Heart left ventricle (tissue), 16 donors: ENCODE data around the gene TRPM2. TPM values are rescaled to one million over a fixed set of nuclear protein-coding genes. Genes with fewer than 3 reads are reported as not detected.
A peak's percentile ranks its signal among the peaks of the same experiment; 100 is the strongest.

Experiments used
- ATAC-seq, 4 donors: fragments of 200-7000 bp; cut with Tn5 transposase; one replicate each; pipeline ENCODE4 v1.9.1; 2020 to 2022; ENCODE audit warnings: moderate library complexity in 4 of 4, mild to moderate bottlenecking in 3 of 4, moderate number of reproducible peaks in 1 of 4
- DNase-seq, 5 donors: peaks; one replicate each; pipeline ENCODE4 v3.0.0-alpha.2; 2020
- H3K27ac ChIP-seq, 12 donors: fragments of 200-600 bp; sonication (generic) in 4 of 12; one replicate each; pipeline versions ENCODE4 v1.5.0 to v1.8.0; 2016 to 2022; ENCODE audit warnings: mild to moderate bottlenecking in 2 of 12
- H3K27me3 ChIP-seq, 9 donors: fragments of 200-600 bp; sonication (generic) in 2 of 9; one replicate each; pipeline versions ENCODE4 v1.5.1 to v1.8.0; 2016 to 2022; ENCODE audit warnings: mild to moderate bottlenecking in 3 of 9
- H3K36me3 ChIP-seq, 9 donors: fragments of 200-600 bp; sonication (generic) in 2 of 9; one replicate each; pipeline versions ENCODE4 v1.5.0 to v1.8.0; 2018 to 2022; ENCODE audit warnings: mild to moderate bottlenecking in 2 of 9
- H3K4me1 ChIP-seq, 12 donors: fragments of 200-600 bp; sonication (generic) in 4 of 12; one replicate each; pipeline versions ENCODE4 v1.5.0 to v1.8.0; 2016 to 2022; ENCODE audit warnings: mild to moderate bottlenecking in 3 of 12
- H3K4me3 ChIP-seq, 12 donors: fragments of 200-600 bp; sonication (generic) in 4 of 12; one replicate each; pipeline versions ENCODE4 v1.5.0 to v1.8.0; 2017 to 2022; ENCODE audit warnings: mild to moderate bottlenecking in 9 of 12, moderate library complexity in 4 of 12
- H3K9me3 ChIP-seq, 12 donors: fragments of 200-600 bp; sonication (generic) in 4 of 12; one replicate each; pipeline versions ENCODE4 v1.5.0 to v1.8.0; 2016 to 2022; ENCODE audit warnings: mild to moderate bottlenecking in 1 of 12
- CTCF ChIP-seq, 12 donors: fragments of 200-600 bp; sonication (generic) in 4 of 12; IDR thresholded peaks; one replicate each; pipeline versions ENCODE4 v1.5.0 to v1.8.0; 2018 to 2022; ENCODE audit warnings: antibody characterized with exemption in 12 of 12, mild to moderate bottlenecking in 5 of 12
- POLR2A ChIP-seq, 2 donors: fragments of 450-650 bp; IDR thresholded peaks; one replicate each; pipeline ENCODE4 v1.6.1; 2017; ENCODE audit warnings: antibody characterized with exemption in 2 of 2, mild to moderate bottlenecking in 2 of 2, moderate library complexity in 2 of 2
- WGBS, 4 donors: extraction: QIAGEN DNeasy Blood & Tissue Kit in 2 of 4; methylation state at CpG; one replicate each; pipeline versions ENCODE4 v1.1.5 to v1.1.7; 2013 to 2018; 5-methylcytosine and 5-hydroxymethylcytosine counted together
- intact Hi-C, 10 donors: fragments of 100-400 bp; cut with DNase I; formaldehyde crosslinking; loops; one replicate each; pipeline versions ENCODE4 v1.11.1 to v1.14.2; 2022
- polyA plus RNA-seq, 2 donors: library from polyadenylated mRNA; stranded (reverse); fragments of 200-250 nt; gene quantifications; one replicate each; pipeline ENCODE4 v1.2.3, GENCODE V29; 2013
- total RNA-seq, 9 donors: library from RNA; depleted of rRNA in 2 of 9; stranded (reverse); fragments of >200 nt in 2 of 9; fragmentation: NEBNext Ultra II Directional in 3 of 9; extraction: Animal tissue kit (Norgen Biotek cat#: 25700) in 3 of 9; gene quantifications; one replicate each; pipeline versions ENCODE4 v1.1.0 to v1.2.4, GENCODE V29; 2016 to 2023
- donor health status: ischemic (EF 13 %, LVEDD 7.1; RV severe dilation, severe dysfunction).
- donor health status: healthy with polysubstance abuse.
- donor health status: DM: no; HTN: yes; CAD: no.
- donor health status: DM: no; HTN: no; CAD: no.
- donor health status: ischemic (EF 25% LVEDD 6.9; RV normal size, moderate dysfunction).
- donor health status: ischemic (EF 25% LVEDD 5.7; RV mildly dilated, moderate dysfunction).
- donor health status: healthy.
- donor health status: DM: yes; HTN: yes; CAD: no.
- donor health status: ischemic (EF 35%, LVEDD 5.7; RV mildly dilated, moderate dysfunction).
- donor health status: nonischemic (EF 11% LVEDD 7.7; RV severe dilation, severe dysfunction).
- donor health status: DM: yes; HTN: yes; CAD: no.
- donor health status: PGD.
- donor health status: ischemic (EF 29% LVEDD 5.4; RV normal size, mild dysfunction).
- donor health status: nonischemic (EF 23%, LVEDD 6.1; RV moderate dilation, normal function).

Gene TRPM2
- total and polyA plus RNA-seq, 11 donors: 0.66 to 20.5 (median 1.2) TPM

GRCh38 chr21:44379515-44379848, 26.1 kb downstream of the TRPM2 start:
- Histone ChIP-seq H3K4me3 (no peak overlapping the region), H3K27ac (no peak overlapping the region), H3K4me1 (peaks cover 0 to 14% (median 0%) of the 10 kb centered on the region in 12 donors), H3K36me3 (peaks cover 0 to 64% (median 0%) of the 10 kb centered on the region in 9 donors), H3K27me3 (peaks cover 0 to 30% (median 5%) of the 10 kb centered on the region in 9 donors), H3K9me3 (peaks cover 0 to 13% (median 7%) of the 10 kb centered on the region in 12 donors)
- intact Hi-C loops: loop anchor here in 1 of 10 donors (10.0 kb wide), 1 partner anchor 65 kb away; no protein-coding TSS in a partner anchor
- DNase-seq (no peak), ATAC-seq (no peak)
- TF ChIP-seq CTCF (IDR thresholded peaks at IDR 0.05) (no peak), POLR2A (IDR thresholded peaks at IDR 0.05) (no peak)
- WGBS, 4 donors: 76 to 85% (median 82%) methylated on average over 3 to 5 of the region's 5 CpGs

GRCh38 chr21:44379991-44380865, 26.8 kb downstream of the TRPM2 start:
- ATAC-seq: no peak
- peaks cover 0 to 30% (median 5%) of the 10 kb centered on the region in 9 donors for H3K27me3 ChIP-seq
- DNase-seq: peak in 1 of 5 donors; percentile 2
- H3K4me1 ChIP-seq: peaks cover 0 to 6% (median 0%) of the 10 kb centered on the region in 12 donors
- H3K27ac ChIP-seq: no peak overlapping the region
- H3K9me3 ChIP-seq: peaks cover 0 to 20% (median 15%) of the 10 kb centered on the region in 12 donors
- no peak overlapping the region for H3K4me3 ChIP-seq
- 48 to 57% (median 53%) methylated on average over 20 to 31 of the region's 31 CpGs for WGBS, 4 donors
- intact Hi-C loops: loop anchor here in 2 of 10 donors (10.0 kb wide), 2 partner anchors 55 to 65 kb away; no protein-coding TSS in a partner anchor
- peaks cover 0 to 64% (median 0%) of the 10 kb centered on the region in 9 donors for H3K36me3 ChIP-seq
- TF ChIP-seq POLR2A (IDR thresholded peaks at IDR 0.05) (no peak), CTCF (IDR thresholded peaks at IDR 0.05) (no peak)

GRCh38 chr21:44380876-44381275, 27.5 kb downstream of the TRPM2 start:
- TF ChIP-seq POLR2A (IDR thresholded peaks at IDR 0.05) (no peak), CTCF (IDR thresholded peaks at IDR 0.05) (no peak)
- Histone ChIP-seq H3K27me3 (peaks cover 0 to 30% (median 5%) of the 10 kb centered on the region in 9 donors), H3K4me1 (no peaks in the 10 kb centered on the region), H3K27ac (no peak overlapping the region), H3K9me3 (peaks cover 0 to 27% (median 21%) of the 10 kb centered on the region in 12 donors), H3K4me3 (no peak overlapping the region), H3K36me3 (peaks cover 0 to 63% (median 0%) of the 10 kb centered on the region in 9 donors)
- WGBS, 4 donors: 77 to 90% (median 78%) methylated on average over 10 of the region's 10 CpGs
- ATAC-seq (no peak), DNase-seq (peak in 1 of 5 donors; percentile 3)
- intact Hi-C loops: loop anchor here in 1 of 10 donors (10.0 kb wide), 1 partner anchor 56 kb away; no protein-coding TSS in a partner anchor

- Histone ChIP-seq H3K9me3 (peaks cover 0 to 37% (median 30%) of the 10 kb centered on the region in 12 donors), H3K4me1 (no peaks in the 10 kb centered on the region), H3K27ac (no peak overlapping the region), H3K4me3 (no peak overlapping the region), H3K36me3 (peaks cover 0 to 56% (median 0%) of the 10 kb centered on the region in 9 donors), H3K27me3 (peaks cover 0 to 23% (median 0%) of the 10 kb centered on the region in 9 donors)
- ATAC-seq (no peak), DNase-seq (no peak)
- TF ChIP-seq CTCF (IDR thresholded peaks at IDR 0.05) (no peak), POLR2A (IDR thresholded peaks at IDR 0.05) (no peak)
- intact Hi-C loops: loop anchor here in 1 of 10 donors (10.0 kb wide), 1 partner anchor 57 kb away; no protein-coding TSS in a partner anchor
Measured at GRCh38 chr21:44381874-44382273, 28.5 kb downstream of the TRPM2 start.
